T-cell (primary cell): ENCODE results near the gene UBB. TPM values are rescaled to one million over a fixed set of nuclear protein-coding genes. Genes with fewer than 3 reads are reported as not detected.

ENCODE experiments used
- ATAC-seq, 4 experiments: fragments of 200-7000 bp in 3 of 4; fragments of 150-1000 bp in 1 of 4; cut with Tn5 transposase; replicated peaks in 1 of 4; 1 replicate in 3 of 4; 2 replicates in 1 of 4; pipeline ENCODE4 v1.10.0; 2021; ENCODE audit warnings: moderate library complexity in 3 of 4, mild to moderate bottlenecking in 2 of 4, moderate number of reproducible peaks in 1 of 4
- CTCF ChIA-PET, 2 donors: fragments of 300-600 bp; sonication (Branson Sonifier 250); formaldehyde crosslinking; loops; one replicate each; lab custom pipeline; 2022; ENCODE audit warnings: antibody characterized with exemption in 2 of 2; lab: Charles Lee
- POLR2A ChIA-PET, 2 donors: fragments of 300-600 bp; sonication (Branson Sonifier 250); formaldehyde crosslinking; loops; one replicate each; lab custom pipeline; 2022; ENCODE audit warnings: antibody characterized with exemption in 2 of 2; lab: Charles Lee
- DNase-seq, 35 experiments: peaks; one replicate each; pipeline versions ENCODE4 v3.0.0 to v3.0.0-alpha.2; 2013 to 2023
- H3K27ac ChIP-seq: one replicate; pipeline ENCODE4 v1.5.1; 2013; ENCODE audit warnings: low read length
- H3K27me3 ChIP-seq, 2 experiments: replicated peaks in 1 of 2; 1 replicate in 1 of 2; 2 replicates in 1 of 2; pipeline versions ENCODE4 v1.6.1 to v1.7.0; 2013; ENCODE audit warnings: low read length in 1 of 2, mixed read lengths in 1 of 2; ENCODE audit not compliant: control insufficient read depth in 2 of 2, insufficient read depth in 2 of 2; ENCODE audit errors: extremely low read depth in 1 of 2
- H3K36me3 ChIP-seq, 2 donors: 1 replicate in 1 of 2; 2 replicates in 1 of 2; pipeline versions ENCODE4 v1.6.1 to v1.7.0; 2013; ENCODE audit warnings: low read length in 1 of 2; ENCODE audit not compliant: control insufficient read depth in 2 of 2, insufficient read depth in 1 of 2; ENCODE audit errors: extremely low read depth in 1 of 2
- H3K4me1 ChIP-seq, 2 experiments: 1 replicate in 1 of 2; 2 replicates in 1 of 2; pipeline versions ENCODE4 v1.6.1 to v1.7.0; 2013; ENCODE audit warnings: low read length in 2 of 2, mixed read lengths in 1 of 2; ENCODE audit not compliant: insufficient read depth in 2 of 2, control insufficient read depth in 1 of 2; ENCODE audit errors: extremely low read depth in 1 of 2
- H3K4me3 ChIP-seq, 2 donors: 1 replicate in 1 of 2; 2 replicates in 1 of 2; pipeline versions ENCODE4 v1.5.1 to v1.7.0; 2013; ENCODE audit warnings: mild to moderate bottlenecking in 2 of 2, low read length in 1 of 2, moderate library complexity in 1 of 2; ENCODE audit not compliant: control insufficient read depth in 1 of 2; ENCODE audit errors: extremely low read depth in 1 of 2
- H3K9me3 ChIP-seq: 2 replicates; pipeline ENCODE4 v1.7.0; 2013
- H3K27ac Mint-ChIP-seq, 2 donors: one replicate each; pipeline ENCODE4 v1.8.0; 2020 to 2021; ENCODE audit warnings: mild to moderate bottlenecking in 2 of 2, mixed read lengths in 2 of 2
- H3K27me3 Mint-ChIP-seq, 2 donors: one replicate each; pipeline ENCODE4 v1.8.0; 2021 to 2022; ENCODE audit warnings: mixed read lengths in 2 of 2
- H3K36me3 Mint-ChIP-seq: one replicate; pipeline ENCODE4 v1.8.0; 2021; ENCODE audit warnings: mixed read lengths
- H3K4me1 Mint-ChIP-seq, 3 donors: one replicate each; pipeline ENCODE4 v1.8.0; 2020 to 2022; ENCODE audit warnings: mixed read lengths in 3 of 3, mild to moderate bottlenecking in 1 of 3
- H3K4me3 Mint-ChIP-seq, 3 donors: one replicate each; pipeline ENCODE4 v1.8.0; 2020 to 2022; ENCODE audit warnings: mild to moderate bottlenecking in 3 of 3, mixed read lengths in 3 of 3, moderate library complexity in 3 of 3
- H3K9me3 Mint-ChIP-seq, 3 donors: one replicate each; pipeline ENCODE4 v1.8.0; 2020 to 2022; ENCODE audit warnings: mixed read lengths in 3 of 3
- WGBS: methylation state at CpG from one replicate; pipeline ENCODE4 v1.1.5; 2013; ENCODE audit warnings: missing lambda C conversion rate; ENCODE audit not compliant: insufficient coverage; 5-methylcytosine and 5-hydroxymethylcytosine counted together
- total RNA-seq, 35 experiments: library from RNA in 6 of 35; stranded (reverse) in 6 of 35; fragments of 120-200 nt in 1 of 35; gene quantifications; one replicate each; pipeline versions ENCODE4 v1.2.1 to v1.2.4 and lab custom pipeline; 2013 to 2026

Gene UBB
- total RNA-seq, 5 donors from 2014 or later (not counting 1 experiment from before 2014, with no cell fraction given) = 669 to 892 (median 718) TPM

DNA sequence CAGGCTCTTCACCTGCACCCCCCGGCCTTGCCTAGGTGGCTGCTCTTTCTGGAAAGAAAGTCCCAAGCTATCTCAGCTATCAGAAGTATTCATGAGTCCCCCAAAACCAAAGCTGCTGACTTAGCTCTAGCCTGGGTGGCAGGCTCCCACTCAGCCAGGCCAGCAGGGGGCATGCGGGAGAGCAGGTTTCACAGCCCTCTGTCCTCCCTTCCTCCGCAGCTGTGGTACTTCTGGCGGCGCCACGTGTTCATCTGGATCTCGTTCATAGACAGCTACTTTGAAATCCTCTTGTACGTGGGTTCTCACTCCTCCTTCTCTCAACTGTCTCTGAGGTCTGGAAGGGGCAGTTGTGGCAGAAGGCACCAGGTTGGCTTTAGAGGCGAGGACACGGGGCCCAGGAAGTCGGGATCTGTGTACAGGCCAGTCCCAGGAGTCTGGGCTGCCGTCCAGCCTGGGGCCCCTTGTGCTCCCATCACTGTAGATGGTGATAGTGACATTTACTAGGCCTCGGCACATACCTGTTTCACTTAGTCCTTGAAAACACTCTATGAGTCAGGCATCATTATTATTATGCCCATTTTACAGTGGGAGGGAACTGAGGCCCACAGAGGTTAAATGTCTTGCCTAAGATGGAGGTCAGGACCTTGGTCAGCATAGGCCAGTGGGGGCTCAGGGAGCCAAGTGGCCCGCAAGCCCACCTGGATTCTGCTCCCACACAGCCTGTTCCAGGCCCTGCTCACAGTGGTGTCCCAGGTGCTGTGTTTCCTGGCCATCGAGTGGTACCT lies 47.4 kb downstream of the UBB start:
- no peak overlapping the region for H3K27ac ChIP-seq
- no peaks in the 10 kb centered on the region for H3K9me3 ChIP-seq
- Mint-ChIP-seq H3K27ac (no peak overlapping the region), H3K9me3 (no peaks in the 10 kb centered on the region), H3K4me1 (peaks cover 0 to 2% (median 0%) of the 10 kb centered on the region in 3 donors), H3K4me3 (no peak overlapping the region), H3K36me3 (peaks cover 24% of the 10 kb centered on the region), H3K27me3 (no peaks in the 10 kb centered on the region)
- 100% methylated on average over 3 of the region's 15 CpGs for WGBS
- H3K27me3 ChIP-seq = no peaks in the 10 kb centered on the region
- no peaks in the 10 kb centered on the region for H3K4me1 ChIP-seq
- CTCF ChIA-PET = interaction anchor here in 1 of 2 donors (1.1 to 1.8 kb wide), 3 partner anchors 10 to 93 kb away, joined by 3 to 6 read pairs (median 3); no protein-coding TSS in a partner anchor
- no peak overlapping the region for H3K4me3 ChIP-seq
- POLR2A ChIA-PET = interaction anchor here in 1 of 2 donors (0.7 kb wide), 1 partner anchor 845 kb away, joined by 3 read pairs; no protein-coding TSS in a partner anchor
- peak; percentile 70 to 79 (median 72) for ATAC-seq
- peak in 20 of 35 experiments; percentile 13 to 53 (median 34) for DNase-seq
- H3K36me3 ChIP-seq = peaks cover 31 to 68% of the 10 kb centered on the region in 2 donors

DNA sequence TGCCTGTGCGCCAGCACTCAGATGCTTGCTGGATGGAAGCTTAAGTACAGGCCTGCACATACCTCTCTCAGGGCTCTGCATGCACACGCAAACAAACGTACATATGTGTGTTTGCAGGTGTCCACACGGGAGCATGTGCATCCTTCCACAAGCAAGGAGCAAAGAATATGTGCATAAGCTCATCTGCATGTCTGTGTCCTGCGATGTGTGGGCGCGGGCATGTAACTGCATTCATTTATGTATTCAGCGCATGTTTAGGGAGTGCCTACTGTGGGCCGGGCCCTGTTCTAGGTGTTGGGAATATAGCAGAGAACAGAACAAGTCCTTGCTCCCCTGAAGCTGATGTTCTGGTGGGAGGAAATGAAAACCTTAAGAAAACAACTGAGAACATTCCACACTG lies 48.2 kb downstream of the UBB start:
- Mint-ChIP-seq H3K4me1 (peaks cover 0 to 2% (median 0%) of the 10 kb centered on the region in 3 donors), H3K27me3 (no peaks in the 10 kb centered on the region), H3K9me3 (no peaks in the 10 kb centered on the region), H3K27ac (peak overlapping the region in 1 of 2 donors; percentile 58), H3K4me3 (no peak overlapping the region), H3K36me3 (peaks cover 24% of the 10 kb centered on the region)
- CTCF ChIA-PET = interaction anchor here in 1 of 2 donors (1.8 kb wide), 1 partner anchor 10 kb away, joined by 6 read pairs; no protein-coding TSS in a partner anchor
- no peak overlapping the region for H3K27ac ChIP-seq
- H3K9me3 ChIP-seq = no peaks in the 10 kb centered on the region
- no peak overlapping the region for H3K4me3 ChIP-seq
- no peaks in the 10 kb centered on the region for H3K4me1 ChIP-seq
- no peak for ATAC-seq
- POLR2A ChIA-PET = no interaction called here
- WGBS = 97% methylated on average over 7 of the region's 9 CpGs
- H3K27me3 ChIP-seq = no peaks in the 10 kb centered on the region
- H3K36me3 ChIP-seq = peaks cover 31 to 62% of the 10 kb centered on the region in 2 donors
- DNase-seq = no peak

DNA sequence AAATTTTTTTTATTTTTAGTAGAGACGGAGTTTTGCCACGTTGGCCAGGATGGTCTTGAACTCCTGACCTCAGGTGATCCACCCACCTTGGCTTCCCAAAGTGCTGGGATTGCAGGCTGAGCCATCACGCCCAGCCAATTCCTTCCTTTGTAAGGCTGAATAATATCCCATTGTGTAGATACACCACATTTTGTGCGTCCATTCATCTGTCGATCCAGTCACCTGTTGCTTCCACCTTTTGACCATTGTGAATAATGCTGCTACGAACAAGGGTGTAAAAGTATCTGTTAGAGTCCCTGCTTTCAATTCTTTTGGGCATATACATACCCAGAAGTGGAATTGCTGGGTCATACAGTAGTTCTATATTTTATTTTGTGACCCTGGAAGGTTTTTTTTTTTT lies 49.8 kb downstream of the UBB start:
- H3K4me3 Mint-ChIP-seq = no peak overlapping the region
- H3K27me3 Mint-ChIP-seq = no peaks in the 10 kb centered on the region
- H3K9me3 ChIP-seq = no peaks in the 10 kb centered on the region
- H3K4me1 Mint-ChIP-seq = peaks cover 2 to 4% (median 4%) of the 10 kb centered on the region in 3 donors
- no peaks in the 10 kb centered on the region for H3K27me3 ChIP-seq
- no peaks in the 10 kb centered on the region for H3K4me1 ChIP-seq
- H3K27ac ChIP-seq = no peak overlapping the region
- peaks cover 19% of the 10 kb centered on the region for H3K36me3 Mint-ChIP-seq
- WGBS = no CpG with 5 or more reads among the region's 6 CpGs
- DNase-seq (no peak), ATAC-seq (no peak)
- H3K36me3 ChIP-seq = peaks cover 31 to 56% of the 10 kb centered on the region in 2 donors
- ChIA-PET CTCF (no interaction called here), POLR2A (interaction anchor here in 1 of 2 donors (0.6 kb wide), 1 partner anchor 405 kb away, joined by 6 read pairs; no protein-coding TSS in a partner anchor)
- no peak overlapping the region for H3K4me3 ChIP-seq
- H3K9me3 Mint-ChIP-seq = no peaks in the 10 kb centered on the region
- H3K27ac Mint-ChIP-seq = no peak overlapping the region

DNA sequence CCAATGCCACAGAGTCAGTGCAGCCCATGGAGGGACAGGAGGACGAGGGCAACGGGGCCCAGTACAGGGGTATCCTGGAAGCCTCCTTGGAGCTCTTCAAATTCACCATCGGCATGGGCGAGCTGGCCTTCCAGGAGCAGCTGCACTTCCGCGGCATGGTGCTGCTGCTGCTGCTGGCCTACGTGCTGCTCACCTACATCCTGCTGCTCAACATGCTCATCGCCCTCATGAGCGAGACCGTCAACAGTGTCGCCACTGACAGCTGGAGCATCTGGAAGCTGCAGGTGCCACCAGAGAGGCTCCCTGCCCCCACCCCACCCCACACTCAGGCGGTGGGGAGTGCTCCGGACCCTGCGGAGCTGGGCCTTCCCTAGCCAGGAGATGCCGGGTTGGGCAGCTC lies 51.1 kb downstream of the UBB start:
- H3K9me3 ChIP-seq = no peaks in the 10 kb centered on the region
- H3K4me1 Mint-ChIP-seq = peaks cover 3 to 13% (median 6%) of the 10 kb centered on the region in 3 donors
- no peaks in the 10 kb centered on the region for H3K27me3 Mint-ChIP-seq
- H3K9me3 Mint-ChIP-seq = no peaks in the 10 kb centered on the region
- H3K36me3 Mint-ChIP-seq = peaks cover 10% of the 10 kb centered on the region
- H3K4me1 ChIP-seq = no peaks in the 10 kb centered on the region
- no peak overlapping the region for H3K27ac Mint-ChIP-seq
- CTCF ChIA-PET = no interaction called here
- H3K36me3 ChIP-seq = peaks cover 20 to 46% of the 10 kb centered on the region in 2 donors
- no peak overlapping the region for H3K27ac ChIP-seq
- POLR2A ChIA-PET = interaction anchor here in 1 of 2 donors (0.6 kb wide), 1 partner anchor 48 kb away, joined by 5 read pairs; no protein-coding TSS in a partner anchor
- 97% methylated on average over 15 of the region's 15 CpGs for WGBS
- no peak overlapping the region for H3K4me3 ChIP-seq
- ATAC-seq (no peak), DNase-seq (no peak)
- H3K4me3 Mint-ChIP-seq = no peak overlapping the region
- no peaks in the 10 kb centered on the region for H3K27me3 ChIP-seq

Other genes starting within 250 kb of the UBB start
- 100 to 1,000 TPM; 134 to 173 (median 152) TPM for gene NCOR1, start 165.6 kb upstream of the UBB start, total RNA-seq
- 10 to 100 TPM; 53.9 to 90.2 (median 82.7) TPM for gene PIGL, start 163.9 kb upstream of the UBB start, total RNA-seq
- 10 to 100 TPM; 12.7 to 20.0 (median 17.8) TPM for gene CENPV, start 27.6 kb upstream of the UBB start, total RNA-seq
- gene TRPV2, start 34.5 kb downstream of the UBB start, total RNA-seq = 100 to 1,000 TPM in 4 of 5 donors, 10 to 100 TPM in 1; 91.3 to 127 (median 122) TPM
- 1 to 10 TPM; 3.5 to 7.8 (median 5.4) TPM for gene LRRC75A, start 111.1 kb downstream of the UBB start, total RNA-seq
- gene ZNF287, start 188.1 kb downstream of the UBB start, total RNA-seq = 10 to 100 TPM; 11.1 to 23.6 (median 18.8) TPM